Heart left ventricle (tissue), 16 donors: ENCODE results near the gene ZNF497. TPM values are rescaled to one million over a fixed set of nuclear protein-coding genes. Genes with fewer than 3 reads are reported as not detected.
A peak's percentile ranks its signal among the peaks of the same experiment; 100 is the strongest.

Source experiments
- ATAC-seq, 4 donors: fragments of 200-7000 bp; cut with Tn5 transposase; one replicate each; pipeline ENCODE4 v1.9.1; 2020 to 2022; ENCODE audit warnings: moderate library complexity in 4 of 4, mild to moderate bottlenecking in 3 of 4, moderate number of reproducible peaks in 1 of 4
- DNase-seq, 5 donors: peaks; one replicate each; pipeline ENCODE4 v3.0.0-alpha.2; 2020
- H3K27ac ChIP-seq, 12 donors: fragments of 200-600 bp; sonication (generic) in 4 of 12; one replicate each; pipeline versions ENCODE4 v1.5.0 to v1.8.0; 2016 to 2022; ENCODE audit warnings: mild to moderate bottlenecking in 2 of 12
- H3K27me3 ChIP-seq, 9 donors: fragments of 200-600 bp; sonication (generic) in 2 of 9; one replicate each; pipeline versions ENCODE4 v1.5.1 to v1.8.0; 2016 to 2022; ENCODE audit warnings: mild to moderate bottlenecking in 3 of 9
- H3K36me3 ChIP-seq, 9 donors: fragments of 200-600 bp; sonication (generic) in 2 of 9; one replicate each; pipeline versions ENCODE4 v1.5.0 to v1.8.0; 2018 to 2022; ENCODE audit warnings: mild to moderate bottlenecking in 2 of 9
- H3K4me1 ChIP-seq, 12 donors: fragments of 200-600 bp; sonication (generic) in 4 of 12; one replicate each; pipeline versions ENCODE4 v1.5.0 to v1.8.0; 2016 to 2022; ENCODE audit warnings: mild to moderate bottlenecking in 3 of 12
- H3K4me3 ChIP-seq, 12 donors: fragments of 200-600 bp; sonication (generic) in 4 of 12; one replicate each; pipeline versions ENCODE4 v1.5.0 to v1.8.0; 2017 to 2022; ENCODE audit warnings: mild to moderate bottlenecking in 9 of 12, moderate library complexity in 4 of 12
- H3K9me3 ChIP-seq, 12 donors: fragments of 200-600 bp; sonication (generic) in 4 of 12; one replicate each; pipeline versions ENCODE4 v1.5.0 to v1.8.0; 2016 to 2022; ENCODE audit warnings: mild to moderate bottlenecking in 1 of 12
- POLR2A ChIP-seq, 2 donors: fragments of 450-650 bp; IDR thresholded peaks; one replicate each; pipeline ENCODE4 v1.6.1; 2017; ENCODE audit warnings: antibody characterized with exemption in 2 of 2, mild to moderate bottlenecking in 2 of 2, moderate library complexity in 2 of 2
- WGBS, 4 donors: extraction: QIAGEN DNeasy Blood & Tissue Kit in 2 of 4; methylation state at CpG; one replicate each; pipeline versions ENCODE4 v1.1.5 to v1.1.7; 2013 to 2018; 5-methylcytosine and 5-hydroxymethylcytosine counted together
- intact Hi-C, 10 donors: fragments of 100-400 bp; cut with DNase I; formaldehyde crosslinking; loops; one replicate each; pipeline versions ENCODE4 v1.11.1 to v1.14.2; 2022
- polyA plus RNA-seq, 2 donors: library from polyadenylated mRNA; stranded (reverse); fragments of 200-250 nt; gene quantifications; one replicate each; pipeline ENCODE4 v1.2.3, GENCODE V29; 2013
- total RNA-seq, 9 donors: library from RNA; depleted of rRNA in 2 of 9; stranded (reverse); fragments of >200 nt in 2 of 9; fragmentation: NEBNext Ultra II Directional in 3 of 9; extraction: Animal tissue kit (Norgen Biotek cat#: 25700) in 3 of 9; gene quantifications; one replicate each; pipeline versions ENCODE4 v1.1.0 to v1.2.4, GENCODE V29; 2016 to 2023
- TF ChIP-seq, protein P1 (sequence below), 12 donors: fragments of 200-600 bp; sonication (generic) in 4 of 12; IDR thresholded peaks; one replicate each; pipeline versions ENCODE4 v1.5.0 to v1.8.0; 2018 to 2022; ENCODE audit warnings: antibody characterized with exemption in 12 of 12, mild to moderate bottlenecking in 5 of 12
- donor health status: ischemic (EF 13 %, LVEDD 7.1; RV severe dilation, severe dysfunction).
- donor health status: healthy with polysubstance abuse.
- donor health status: DM: no; HTN: yes; CAD: no.
- donor health status: DM: no; HTN: no; CAD: no.
- donor health status: ischemic (EF 25% LVEDD 6.9; RV normal size, moderate dysfunction).
- donor health status: ischemic (EF 25% LVEDD 5.7; RV mildly dilated, moderate dysfunction).
- donor health status: healthy.
- donor health status: DM: yes; HTN: yes; CAD: no.
- donor health status: ischemic (EF 35%, LVEDD 5.7; RV mildly dilated, moderate dysfunction).
- donor health status: nonischemic (EF 11% LVEDD 7.7; RV severe dilation, severe dysfunction).
- donor health status: DM: yes; HTN: yes; CAD: no.
- donor health status: PGD.
- donor health status: ischemic (EF 29% LVEDD 5.4; RV normal size, mild dysfunction).
- donor health status: nonischemic (EF 23%, LVEDD 6.1; RV moderate dilation, normal function).

Gene ZNF497
- total and polyA plus RNA-seq, 11 donors = 0.08 to 1.1 (median 0.30) TPM

DNA sequence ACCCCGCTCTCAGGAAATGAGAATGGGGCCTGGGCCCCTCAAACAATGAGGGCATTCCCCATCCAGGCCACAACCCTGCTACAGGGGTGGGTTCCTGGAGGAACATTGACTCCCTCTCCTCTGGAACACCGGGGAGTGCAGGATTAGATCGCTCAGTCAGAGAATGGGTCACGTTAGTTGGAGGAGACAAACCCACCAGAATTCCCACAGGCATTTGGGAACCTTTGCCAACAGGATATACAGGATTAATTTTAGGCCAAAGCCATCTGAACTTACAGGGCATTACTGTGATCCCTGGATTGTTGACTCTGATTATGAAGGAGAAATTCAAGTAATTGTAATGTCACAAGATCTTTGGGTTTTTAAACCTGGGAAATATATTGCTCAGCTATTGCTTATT is 54.8 kb downstream of the ZNF497 start:
- WGBS, 4 donors = 82 to 87% (median 86%) methylated on average over 4 of the region's 4 CpGs
- Histone ChIP-seq H3K27ac (no peak overlapping the region), H3K27me3 (no peaks in the 10 kb centered on the region), H3K36me3 (peaks cover 0 to 55% (median 50%) of the 10 kb centered on the region in 9 donors), H3K4me3 (no peak overlapping the region), H3K9me3 (no peaks in the 10 kb centered on the region), H3K4me1 (peaks cover 0 to 24% (median 13%) of the 10 kb centered on the region in 12 donors)
- intact Hi-C loops = loop anchor here in 6 of 10 donors (5.0 kb wide), 2 partner anchors 80 to 125 kb away; partner anchors contain the start of genes ZNF274 (in 4 of the 6) and ZNF544 (in 3 of the 6)
- ATAC-seq (no peak), DNase-seq (no peak)
- no peak for TF ChIP-seq POLR2A (IDR thresholded peaks at IDR 0.05)
- TF ChIP-seq, protein P1, sequence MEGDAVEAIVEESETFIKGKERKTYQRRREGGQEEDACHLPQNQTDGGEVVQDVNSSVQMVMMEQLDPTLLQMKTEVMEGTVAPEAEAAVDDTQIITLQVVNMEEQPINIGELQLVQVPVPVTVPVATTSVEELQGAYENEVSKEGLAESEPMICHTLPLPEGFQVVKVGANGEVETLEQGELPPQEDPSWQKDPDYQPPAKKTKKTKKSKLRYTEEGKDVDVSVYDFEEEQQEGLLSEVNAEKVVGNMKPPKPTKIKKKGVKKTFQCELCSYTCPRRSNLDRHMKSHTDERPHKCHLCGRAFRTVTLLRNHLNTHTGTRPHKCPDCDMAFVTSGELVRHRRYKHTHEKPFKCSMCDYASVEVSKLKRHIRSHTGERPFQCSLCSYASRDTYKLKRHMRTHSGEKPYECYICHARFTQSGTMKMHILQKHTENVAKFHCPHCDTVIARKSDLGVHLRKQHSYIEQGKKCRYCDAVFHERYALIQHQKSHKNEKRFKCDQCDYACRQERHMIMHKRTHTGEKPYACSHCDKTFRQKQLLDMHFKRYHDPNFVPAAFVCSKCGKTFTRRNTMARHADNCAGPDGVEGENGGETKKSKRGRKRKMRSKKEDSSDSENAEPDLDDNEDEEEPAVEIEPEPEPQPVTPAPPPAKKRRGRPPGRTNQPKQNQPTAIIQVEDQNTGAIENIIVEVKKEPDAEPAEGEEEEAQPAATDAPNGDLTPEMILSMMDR (IDR thresholded peaks at IDR 0.05) = no peak

DNA sequence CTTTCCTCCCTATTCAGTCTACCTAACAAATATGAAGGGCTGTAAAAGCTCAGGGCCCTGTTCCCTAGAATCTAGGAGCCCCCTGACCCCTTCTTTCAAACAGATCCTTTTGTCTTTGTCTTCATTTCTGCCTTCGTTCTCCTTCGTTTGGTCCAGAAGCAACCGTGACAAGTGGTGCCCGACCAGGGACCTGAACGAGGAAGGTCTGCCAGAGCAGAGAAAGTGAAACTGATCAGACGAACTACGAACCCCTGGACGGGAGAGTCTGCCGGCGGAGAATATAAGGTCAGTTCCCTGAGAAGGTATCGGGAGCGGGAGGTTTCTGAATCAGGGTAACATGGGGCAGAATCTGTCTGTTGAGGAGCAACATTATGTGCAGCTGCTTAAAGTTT is 56.6 kb downstream of the ZNF497 start:
- DNase-seq = no peak
- peak overlapping the region in 11 of 12 donors; percentile 83 to 94 (median 89) for H3K27ac ChIP-seq
- no peaks in the 10 kb centered on the region for H3K27me3 ChIP-seq
- H3K4me1 ChIP-seq = peaks cover 0 to 24% (median 13%) of the 10 kb centered on the region in 12 donors
- no peak for ATAC-seq
- intact Hi-C loops = loop anchor here in 7 of 10 donors (2.0 to 5.0 kb wide), 4 partner anchors 27 to 124 kb away; partner anchors contain the start of genes ZNF274 (in 4 of the 7), ZNF544 (in 4 of the 7) and ZNF8 (in 2 of the 7)
- no peaks in the 10 kb centered on the region for H3K9me3 ChIP-seq
- no peak for TF ChIP-seq POLR2A (IDR thresholded peaks at IDR 0.05)
- TF ChIP-seq, protein P1 (IDR thresholded peaks at IDR 0.05) = no peak
- H3K36me3 ChIP-seq = peaks cover 0 to 50% (median 39%) of the 10 kb centered on the region in 9 donors
- H3K4me3 ChIP-seq = peak overlapping the region; percentile 50 to 94 (median 82)
- 62 to 85% (median 77%) methylated on average over 12 of the region's 12 CpGs for WGBS, 4 donors

DNA sequence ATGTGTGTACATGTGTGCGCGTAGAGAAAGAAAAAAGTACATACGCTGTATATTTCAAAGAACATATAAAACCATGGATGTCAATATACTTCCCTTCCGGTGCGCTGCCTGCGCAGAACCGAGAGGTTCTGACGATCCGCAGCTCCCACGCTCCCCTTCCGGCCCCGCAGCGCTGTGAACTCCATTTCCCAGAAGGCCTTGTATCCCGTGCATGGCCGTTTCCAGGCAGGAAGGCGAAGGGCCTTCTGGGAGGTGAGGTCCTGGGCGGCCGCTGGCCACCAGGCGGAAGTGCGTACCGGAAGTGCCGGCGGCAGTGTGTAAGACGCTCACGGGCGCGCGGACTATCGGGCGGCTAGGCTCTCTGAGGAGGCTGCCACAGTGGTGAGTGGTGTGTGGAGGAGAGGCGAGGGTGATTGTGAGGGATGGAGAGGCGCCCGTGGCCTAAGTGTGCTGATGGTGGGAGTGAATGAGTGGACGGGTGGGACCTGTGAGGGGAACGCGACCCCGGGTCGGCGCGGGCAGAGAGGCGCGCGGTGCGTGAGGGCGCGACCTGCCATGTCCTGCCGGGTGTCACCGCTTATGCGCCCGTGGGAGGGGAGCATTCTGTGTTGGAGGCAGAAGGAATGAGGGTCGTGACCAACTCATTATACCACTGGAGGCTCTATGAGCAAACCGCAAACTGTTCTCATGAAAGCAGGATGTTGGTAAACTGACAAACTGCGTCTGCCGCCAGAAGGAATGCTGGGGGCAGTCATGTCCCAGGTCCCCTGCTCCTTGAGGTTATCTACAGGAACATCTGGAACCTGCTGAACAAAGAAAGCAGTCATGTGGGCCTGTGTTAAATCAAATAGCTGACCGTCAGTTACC is 57.3 kb downstream of the ZNF497 start, which contains the start of gene ERVK3-1:
Gene ERVK3-1 (plus strand): TSS at position 313 of the 867 bp plus-strand sequence. CDS start 6,792 bp downstream, outside the sequence.
- Histone ChIP-seq H3K4me3 (peak within 1 kb of the TSS; percentile 50 to 94 (median 82)), H3K9me3 (no peaks in the 10 kb centered on the region), H3K4me1 (peaks cover 0 to 23% (median 13%) of the 10 kb centered on the region in 12 donors), H3K27ac (peak within 1 kb of the TSS; percentile 76 to 94 (median 88)), H3K27me3 (no peaks in the 10 kb centered on the region), H3K36me3 (peaks cover 0 to 57% (median 44%) of the 10 kb centered on the region in 9 donors)
- peak; percentile 7 to 87 for TF ChIP-seq POLR2A (IDR thresholded peaks at IDR 0.05)
- TF ChIP-seq, protein P1 (IDR thresholded peaks at IDR 0.05) = peak in 6 of 12 donors; percentile 10 to 38 (median 16)
- 1% methylated on average over 55 of the region's 55 CpGs for WGBS, 4 donors
- ATAC-seq = peak; percentile 99 to 100 (median 100)
- peak; percentile 96 to 98 (median 98) for DNase-seq
- intact Hi-C loops = loop anchor here in 7 of 10 donors (2.0 to 5.0 kb wide), 4 partner anchors 26 to 123 kb away; partner anchors contain the start of genes ZNF274 (in 4 of the 7), ZNF544 (in 4 of the 7) and ZNF8 (in 2 of the 7)

DNA sequence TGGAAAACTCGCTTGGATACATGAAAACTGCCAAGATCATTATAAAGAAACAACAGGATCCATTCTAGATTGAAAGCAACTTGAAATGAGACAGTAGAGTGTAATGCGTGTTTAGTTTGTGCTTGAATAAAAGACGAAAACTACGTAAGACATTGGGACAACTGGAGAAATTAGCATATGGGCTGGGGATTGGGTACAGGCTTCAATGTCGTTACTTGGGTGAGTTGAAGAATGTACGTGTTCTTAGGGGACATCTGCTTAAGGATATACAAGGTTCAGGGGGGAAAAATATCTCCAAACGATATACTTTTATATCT is 57.8 kb downstream of the ZNF497 start:
- intact Hi-C loops = loop anchor here in 7 of 10 donors (2.0 to 5.0 kb wide), 4 partner anchors 26 to 122 kb away; partner anchors contain the start of genes ZNF274 (in 4 of the 7), ZNF544 (in 4 of the 7) and ZNF8 (in 2 of the 7)
- Histone ChIP-seq H3K27me3 (no peaks in the 10 kb centered on the region), H3K36me3 (peaks cover 0 to 59% (median 46%) of the 10 kb centered on the region in 9 donors), H3K4me1 (peaks cover 0 to 23% (median 13%) of the 10 kb centered on the region in 12 donors), H3K9me3 (no peaks in the 10 kb centered on the region), H3K27ac (peak overlapping the region; percentile 76 to 94 (median 88)), H3K4me3 (peak overlapping the region in 11 of 12 donors; percentile 75 to 94 (median 83))
- TF ChIP-seq, protein P1 (IDR thresholded peaks at IDR 0.05) = no peak
- TF ChIP-seq POLR2A (IDR thresholded peaks at IDR 0.05) = no peak
- no peak for DNase-seq
- ATAC-seq = peak in 2 of 4 donors; percentile 3 to 5
- WGBS, 4 donors = 17 to 25% (median 20%) methylated on average over 7 of the region's 7 CpGs
